NCI-H446 (cell line): ENCODE results near the gene KBTBD12.

Source experiments
- DNase-seq, 2 experiments: peaks; one replicate each; lab custom pipeline; 2025; lab: John Stamatoyannopoulos, UW

KBTBD12 gene

GRCh38 chr3:128021768-128022372 lies 106.8 kb downstream of the KBTBD12 start:
- no peak for DNase-seq

- DNase-seq, result no peak
Measured at GRCh38 chr3:128033102-128033501, 118.1 kb downstream of the KBTBD12 start.

- DNase-seq, result no peak
Measured at GRCh38 chr3:128036119-128036518, 121.1 kb downstream of the KBTBD12 start.
